Measurements from ENCODE around the gene AVEN. TPM values are rescaled to one million over a fixed set of nuclear protein-coding genes. Genes with fewer than 3 reads are reported as not detected.

AVEN gene
- total RNA-seq, 1 donor: 34.7 TPM

DNA sequence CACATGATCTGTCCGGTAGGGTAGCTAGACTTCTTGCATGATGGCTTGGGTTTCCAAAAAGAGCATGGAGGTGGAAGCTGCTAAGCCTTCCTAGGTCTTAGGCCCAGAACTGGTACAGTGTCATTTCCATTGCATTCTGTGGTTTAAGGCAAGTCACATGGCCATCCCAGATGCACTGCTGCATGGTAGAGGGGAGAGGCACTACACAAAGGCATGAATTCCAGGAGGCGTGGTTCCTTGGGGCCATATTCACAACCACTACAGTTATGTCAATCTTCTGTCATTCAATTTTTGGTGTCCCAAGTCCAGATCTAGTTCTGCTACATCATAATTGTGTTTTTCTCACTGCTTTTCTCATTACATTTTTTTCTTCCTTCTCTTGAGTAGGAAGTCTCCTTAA lies 192.9 kb downstream of the AVEN start:
- Histone ChIP-seq H3K79me2 (ENCODE audit: insufficient read depth, low read length) (no peaks in the 10 kb centered on the region), H3K36me3 (ENCODE audit: insufficient read depth, low read length) (no peaks in the 10 kb centered on the region), H3K27me3 (ENCODE audit: insufficient read depth, low read length) (peaks cover 7% of the 10 kb centered on the region), H3K4me3 (ENCODE audit: insufficient read depth, low read length) (no peak overlapping the region), H3K4me2 (ENCODE audit: insufficient read depth, low read length) (no peak overlapping the region), H2AFZ (ENCODE audit: low read length) (no peak overlapping the region), H3K9me3 (ENCODE audit: low read depth, low read length) (no peaks in the 10 kb centered on the region), H4K20me1 (ENCODE audit: insufficient read depth, low read length) (no peaks in the 10 kb centered on the region), H3K4me1 (ENCODE audit: insufficient read depth, low read length) (no peaks in the 10 kb centered on the region), H3K27ac (ENCODE audit: low read depth, low read length) (no peak overlapping the region)
- no peak for DNase-seq (ENCODE audit: insufficient read length, low spot score, missing footprints)
- TF ChIP-seq, protein P1, sequence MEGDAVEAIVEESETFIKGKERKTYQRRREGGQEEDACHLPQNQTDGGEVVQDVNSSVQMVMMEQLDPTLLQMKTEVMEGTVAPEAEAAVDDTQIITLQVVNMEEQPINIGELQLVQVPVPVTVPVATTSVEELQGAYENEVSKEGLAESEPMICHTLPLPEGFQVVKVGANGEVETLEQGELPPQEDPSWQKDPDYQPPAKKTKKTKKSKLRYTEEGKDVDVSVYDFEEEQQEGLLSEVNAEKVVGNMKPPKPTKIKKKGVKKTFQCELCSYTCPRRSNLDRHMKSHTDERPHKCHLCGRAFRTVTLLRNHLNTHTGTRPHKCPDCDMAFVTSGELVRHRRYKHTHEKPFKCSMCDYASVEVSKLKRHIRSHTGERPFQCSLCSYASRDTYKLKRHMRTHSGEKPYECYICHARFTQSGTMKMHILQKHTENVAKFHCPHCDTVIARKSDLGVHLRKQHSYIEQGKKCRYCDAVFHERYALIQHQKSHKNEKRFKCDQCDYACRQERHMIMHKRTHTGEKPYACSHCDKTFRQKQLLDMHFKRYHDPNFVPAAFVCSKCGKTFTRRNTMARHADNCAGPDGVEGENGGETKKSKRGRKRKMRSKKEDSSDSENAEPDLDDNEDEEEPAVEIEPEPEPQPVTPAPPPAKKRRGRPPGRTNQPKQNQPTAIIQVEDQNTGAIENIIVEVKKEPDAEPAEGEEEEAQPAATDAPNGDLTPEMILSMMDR (IDR thresholded peaks at IDR 0.05; ENCODE audit: extremely low read depth, low read depth, low read length): no peak

DNA sequence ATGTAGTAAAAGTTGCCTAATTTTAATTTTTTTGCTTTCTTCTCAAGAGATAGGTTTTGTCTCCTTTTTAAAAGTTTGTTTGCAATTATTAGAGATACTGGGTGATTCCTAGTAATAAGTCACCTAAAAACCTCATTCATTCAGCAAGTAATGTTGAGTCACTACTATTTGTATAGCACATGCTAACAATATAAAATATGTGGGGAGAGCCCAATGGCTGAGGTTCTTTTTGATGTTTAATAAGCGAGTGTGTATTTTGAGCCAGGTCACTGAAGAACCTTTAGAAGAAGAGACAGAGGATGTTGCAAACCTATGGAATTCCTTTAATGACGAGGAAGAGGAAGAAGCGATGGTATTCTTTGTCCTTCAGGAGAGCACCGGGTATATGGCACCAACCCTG lies 194.4 kb downstream of the AVEN start:
- no peaks in the 10 kb centered on the region for H3K9me3 ChIP-seq (ENCODE audit: low read depth, low read length)
- H2AFZ ChIP-seq (ENCODE audit: low read length): no peak overlapping the region
- no peaks in the 10 kb centered on the region for H3K4me1 ChIP-seq (ENCODE audit: insufficient read depth, low read length)
- H3K79me2 ChIP-seq (ENCODE audit: insufficient read depth, low read length): no peaks in the 10 kb centered on the region
- no peak overlapping the region for H3K27ac ChIP-seq (ENCODE audit: low read depth, low read length)
- H4K20me1 ChIP-seq (ENCODE audit: insufficient read depth, low read length): no peaks in the 10 kb centered on the region
- H3K4me3 ChIP-seq (ENCODE audit: insufficient read depth, low read length): no peak overlapping the region
- no peak for DNase-seq (ENCODE audit: insufficient read length, low spot score, missing footprints)
- H3K4me2 ChIP-seq (ENCODE audit: insufficient read depth, low read length): no peak overlapping the region
- H3K36me3 ChIP-seq (ENCODE audit: insufficient read depth, low read length): no peaks in the 10 kb centered on the region
- TF ChIP-seq, protein P1 (IDR thresholded peaks at IDR 0.05; ENCODE audit: extremely low read depth, low read depth, low read length): no peak
- peaks cover 7% of the 10 kb centered on the region for H3K27me3 ChIP-seq (ENCODE audit: insufficient read depth, low read length)

DNA sequence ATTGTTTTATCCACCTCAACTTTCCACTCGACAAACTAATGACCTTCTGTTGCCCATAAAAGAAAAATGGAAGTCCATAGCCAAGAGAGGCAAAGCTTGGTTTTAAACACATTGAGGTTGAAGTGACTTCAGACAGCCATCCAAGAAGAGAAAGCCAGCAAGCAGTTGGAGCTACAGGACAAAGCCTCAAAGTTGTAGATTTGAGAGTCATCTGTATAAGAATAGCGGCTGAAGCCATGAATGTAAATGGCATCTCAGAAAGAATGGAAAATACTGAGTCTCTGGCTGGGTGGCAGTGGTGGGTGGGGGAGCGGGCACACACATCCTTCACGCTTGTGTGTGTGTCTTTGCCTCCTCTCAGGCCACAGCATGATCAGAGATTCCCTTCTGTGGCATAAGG lies 194.8 kb downstream of the AVEN start:
- H4K20me1 ChIP-seq (ENCODE audit: insufficient read depth, low read length): no peaks in the 10 kb centered on the region

DNA sequence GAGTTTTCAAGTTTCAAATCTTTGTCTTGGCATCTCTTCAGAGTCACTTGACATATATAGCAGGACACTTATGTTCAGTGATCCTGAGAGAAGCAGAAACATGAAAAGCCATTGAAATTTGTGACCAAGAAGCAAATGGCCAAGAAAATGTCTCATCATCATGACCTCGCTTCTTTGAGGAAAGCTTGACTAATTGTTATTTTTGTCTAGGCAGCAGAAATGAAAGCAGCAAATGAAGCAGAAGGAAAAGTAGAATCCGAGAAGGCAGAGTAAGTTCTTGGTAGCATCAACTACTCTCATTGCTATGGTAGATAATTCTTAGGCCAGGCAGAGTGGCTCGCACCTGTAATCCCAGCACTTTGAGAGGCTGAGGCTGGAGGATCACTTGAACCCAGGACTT lies 198.4 kb downstream of the AVEN start:
- Histone ChIP-seq H3K27ac (ENCODE audit: low read depth, low read length) (no peak overlapping the region), H3K4me1 (ENCODE audit: insufficient read depth, low read length) (no peaks in the 10 kb centered on the region), H3K79me2 (ENCODE audit: insufficient read depth, low read length) (no peaks in the 10 kb centered on the region), H3K9me3 (ENCODE audit: low read depth, low read length) (no peaks in the 10 kb centered on the region), H3K4me3 (ENCODE audit: insufficient read depth, low read length) (no peak overlapping the region), H4K20me1 (ENCODE audit: insufficient read depth, low read length) (no peaks in the 10 kb centered on the region), H2AFZ (ENCODE audit: low read length) (no peak overlapping the region), H3K27me3 (ENCODE audit: insufficient read depth, low read length) (peaks cover 7% of the 10 kb centered on the region), H3K4me2 (ENCODE audit: insufficient read depth, low read length) (no peak overlapping the region), H3K36me3 (ENCODE audit: insufficient read depth, low read length) (no peaks in the 10 kb centered on the region)
- DNase-seq (ENCODE audit: insufficient read length, low spot score, missing footprints): no peak
- TF ChIP-seq, protein P1 (IDR thresholded peaks at IDR 0.05; ENCODE audit: extremely low read depth, low read depth, low read length): no peak

More for the DNA sequence above, 194.8 kb downstream of the AVEN start:
- Histone ChIP-seq H3K36me3 (ENCODE audit: insufficient read depth, low read length) (no peaks in the 10 kb centered on the region), H3K4me1 (ENCODE audit: insufficient read depth, low read length) (no peaks in the 10 kb centered on the region), H3K79me2 (ENCODE audit: insufficient read depth, low read length) (no peaks in the 10 kb centered on the region), H3K4me2 (ENCODE audit: insufficient read depth, low read length) (no peak overlapping the region), H3K27ac (ENCODE audit: low read depth, low read length) (no peak overlapping the region), H3K27me3 (ENCODE audit: insufficient read depth, low read length) (peaks cover 7% of the 10 kb centered on the region), H2AFZ (ENCODE audit: low read length) (no peak overlapping the region), H3K4me3 (ENCODE audit: insufficient read depth, low read length) (no peak overlapping the region), H3K9me3 (ENCODE audit: low read depth, low read length) (no peaks in the 10 kb centered on the region)
- TF ChIP-seq, protein P1 (IDR thresholded peaks at IDR 0.05; ENCODE audit: extremely low read depth, low read depth, low read length): no peak
- no peak for DNase-seq (ENCODE audit: insufficient read length, low spot score, missing footprints)
